ENCODE data around the gene MCEE. TPM values are rescaled to one million over a fixed set of nuclear protein-coding genes. Genes with fewer than 3 reads are reported as not detected.
"Not testable (repeated sequence)": the region's sequence is repeated elsewhere in the genome, so short reads cannot be mapped to it uniquely, and the experiment has no call there.

Gene MCEE
- polyA plus RNA-seq, result 25.9 and 28.3 TPM in 2 replicates
- polyA minus RNA-seq, result 6.8 TPM in 2 replicates

- H3K9me3 ChIP-seq (ENCODE audit: low read length), result no peaks in the 10 kb centered on the region
- peak within 1 kb of the TSS; percentile 86 for H3K27ac ChIP-seq (ENCODE audit: low read length)
- H3K4me3 ChIP-seq (ENCODE audit: low read length), result peak within 1 kb of the TSS; percentile 92
- no peaks in the 10 kb centered on the region for H4K20me1 ChIP-seq (ENCODE audit: insufficient read depth)
- H3F3A ChIP-seq (ENCODE audit: insufficient read depth, low read length, poor library complexity, severe bottlenecking), result no peaks in the 10 kb centered on the region
- H2AFZ ChIP-seq (ENCODE audit: low read depth, low read length), result peak within 1 kb of the TSS; percentile 89
- peak within 1 kb of the TSS; percentile 87 for H3K9ac ChIP-seq (ENCODE audit: low read length)
- peaks cover 34% of the 10 kb centered on the region for H3K79me2 ChIP-seq (replicated peaks; ENCODE audit: insufficient read depth, low read length)
- H3K27me3 ChIP-seq (ENCODE audit: insufficient read depth, low read depth, low read length), result no peaks in the 10 kb centered on the region
- no peaks in the 10 kb centered on the region for H3K9me2 ChIP-seq (ENCODE audit: insufficient read depth, low read length)
- H3K4me2 ChIP-seq (ENCODE audit: low read length), result peak within 1 kb of the TSS; percentile 95
- TF ChIP-seq RAD21 (conservative IDR thresholded peaks at IDR 0.05) (peak; percentile 4), CTCF (IDR thresholded peaks at IDR 0.05; ENCODE audit: poor library complexity, severe bottlenecking) (no peak), EP300 (conservative IDR thresholded peaks at IDR 0.05; ENCODE audit: poor library complexity, severe bottlenecking) (peak; percentile 33), REST (IDR thresholded peaks at IDR 0.05; ENCODE audit: borderline replicate concordance) (peak; percentile 17), TAF1 (IDR thresholded peaks at IDR 0.05; ENCODE audit: low read depth) (peak; percentile 98), POLR2AphosphoS5 (IDR thresholded peaks at IDR 0.05) (peak; percentile 83), SMC3 (conservative IDR thresholded peaks at IDR 0.05; ENCODE audit: poor library complexity) (no peak), MXI1 (conservative IDR thresholded peaks at IDR 0.05; ENCODE audit: poor library complexity, severe bottlenecking) (peak; percentile 98)
- H3K36me3 ChIP-seq (ENCODE audit: insufficient read depth, low read length), result peaks cover 4% of the 10 kb centered on the region
Observed at GRCh38 chr2:71130152-71130904, at the start of gene MCEE, which contains the start of gene MPHOSPH10. TSS of gene MCEE (minus strand) at chr2:71130229. CDS start at chr2:71130219, 10 bp downstream. TSS of gene MPHOSPH10 (plus strand) at chr2:71130634. CDS start at chr2:71130666, 32 bp downstream.

GRCh38 chr2:71178836-71179235, 48.8 kb upstream of the MCEE start:
- H3F3A ChIP-seq (ENCODE audit: insufficient read depth, low read length, poor library complexity, severe bottlenecking); H3K4me2 ChIP-seq (ENCODE audit: low read length); H3K9me2 ChIP-seq (ENCODE audit: insufficient read depth, low read length); H3K27ac ChIP-seq (ENCODE audit: low read length); H3K9me3 ChIP-seq (ENCODE audit: low read length); H3K27me3 ChIP-seq (ENCODE audit: insufficient read depth, low read depth, low read length); H3K9ac ChIP-seq (ENCODE audit: low read length); H4K20me1 ChIP-seq (ENCODE audit: insufficient read depth); H3K79me2 ChIP-seq (replicated peaks; ENCODE audit: insufficient read depth, low read length); H3K36me3 ChIP-seq (ENCODE audit: insufficient read depth, low read length); H2AFZ ChIP-seq (ENCODE audit: low read depth, low read length); H3K4me3 ChIP-seq (ENCODE audit: low read length): not testable (repeated sequence)

- H3K9me2 ChIP-seq (ENCODE audit: insufficient read depth, low read length), result no peaks in the 10 kb centered on the region
- no peaks in the 10 kb centered on the region for H3K36me3 ChIP-seq (ENCODE audit: insufficient read depth, low read length)
- no peaks in the 10 kb centered on the region for H3K9me3 ChIP-seq (ENCODE audit: low read length)
- no peak overlapping the region for H2AFZ ChIP-seq (ENCODE audit: low read depth, low read length)
- H3K4me2 ChIP-seq (ENCODE audit: low read length), result no peak overlapping the region
- H3F3A ChIP-seq (ENCODE audit: insufficient read depth, low read length, poor library complexity, severe bottlenecking), result no peaks in the 10 kb centered on the region
- no peaks in the 10 kb centered on the region for H3K27me3 ChIP-seq (ENCODE audit: insufficient read depth, low read depth, low read length)
- no peaks in the 10 kb centered on the region for H3K79me2 ChIP-seq (replicated peaks; ENCODE audit: insufficient read depth, low read length)
- no peak overlapping the region for H3K9ac ChIP-seq (ENCODE audit: low read length)
- H3K4me3 ChIP-seq (ENCODE audit: low read length), result no peak overlapping the region
- no peak overlapping the region for H3K27ac ChIP-seq (ENCODE audit: low read length)
- H4K20me1 ChIP-seq (ENCODE audit: insufficient read depth), result no peaks in the 10 kb centered on the region
- TF ChIP-seq SMC3 (conservative IDR thresholded peaks at IDR 0.05; ENCODE audit: poor library complexity) (no peak), CTCF (IDR thresholded peaks at IDR 0.05; ENCODE audit: poor library complexity, severe bottlenecking) (no peak), TAF1 (IDR thresholded peaks at IDR 0.05; ENCODE audit: low read depth) (no peak), EZH2 (IDR thresholded peaks at IDR 0.05; ENCODE audit: borderline replicate concordance, insufficient read depth, low read length, poor library complexity, severe bottlenecking) (no peak), REST (IDR thresholded peaks at IDR 0.05; ENCODE audit: borderline replicate concordance) (no peak), EP300 (conservative IDR thresholded peaks at IDR 0.05; ENCODE audit: poor library complexity, severe bottlenecking) (no peak), MXI1 (conservative IDR thresholded peaks at IDR 0.05; ENCODE audit: poor library complexity, severe bottlenecking) (no peak), RAD21 (conservative IDR thresholded peaks at IDR 0.05) (no peak)
Observed at GRCh38 chr2:71174207-71174606, 44.2 kb upstream of the MCEE start.

All from neural cell (in vitro differentiated cells).